ENCODE data around the gene BTBD9.

The BTBD9 gene

DNA sequence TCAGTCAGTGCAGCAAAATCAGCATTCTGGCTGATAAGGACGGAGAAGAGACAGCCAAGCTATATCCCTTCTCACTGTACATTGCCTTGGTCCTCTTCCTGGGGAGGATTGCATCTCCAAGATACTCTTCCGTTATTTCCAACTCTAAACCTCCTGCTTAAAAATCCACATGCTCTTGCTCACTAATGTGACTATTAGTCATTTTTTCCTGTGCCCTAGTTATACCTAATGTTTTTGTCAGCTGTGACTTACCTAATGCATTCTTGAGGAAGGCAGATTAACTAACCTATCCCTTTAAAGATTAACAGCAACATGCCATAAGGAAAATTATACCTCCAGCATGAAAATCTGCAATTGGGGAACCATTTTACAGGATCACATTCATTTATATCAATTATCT, 317.6 kb downstream of the BTBD9 start:
- H3K4me3 ChIP-seq (ENCODE audit: low read length): no peak overlapping the region
- no peak for DNase-seq (ENCODE audit: low read depth)
- TF ChIP-seq, protein P1, sequence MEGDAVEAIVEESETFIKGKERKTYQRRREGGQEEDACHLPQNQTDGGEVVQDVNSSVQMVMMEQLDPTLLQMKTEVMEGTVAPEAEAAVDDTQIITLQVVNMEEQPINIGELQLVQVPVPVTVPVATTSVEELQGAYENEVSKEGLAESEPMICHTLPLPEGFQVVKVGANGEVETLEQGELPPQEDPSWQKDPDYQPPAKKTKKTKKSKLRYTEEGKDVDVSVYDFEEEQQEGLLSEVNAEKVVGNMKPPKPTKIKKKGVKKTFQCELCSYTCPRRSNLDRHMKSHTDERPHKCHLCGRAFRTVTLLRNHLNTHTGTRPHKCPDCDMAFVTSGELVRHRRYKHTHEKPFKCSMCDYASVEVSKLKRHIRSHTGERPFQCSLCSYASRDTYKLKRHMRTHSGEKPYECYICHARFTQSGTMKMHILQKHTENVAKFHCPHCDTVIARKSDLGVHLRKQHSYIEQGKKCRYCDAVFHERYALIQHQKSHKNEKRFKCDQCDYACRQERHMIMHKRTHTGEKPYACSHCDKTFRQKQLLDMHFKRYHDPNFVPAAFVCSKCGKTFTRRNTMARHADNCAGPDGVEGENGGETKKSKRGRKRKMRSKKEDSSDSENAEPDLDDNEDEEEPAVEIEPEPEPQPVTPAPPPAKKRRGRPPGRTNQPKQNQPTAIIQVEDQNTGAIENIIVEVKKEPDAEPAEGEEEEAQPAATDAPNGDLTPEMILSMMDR (IDR thresholded peaks at IDR 0.05; ENCODE audit: insufficient read depth, low read depth, low read length, missing control alignments): no peak

DNA sequence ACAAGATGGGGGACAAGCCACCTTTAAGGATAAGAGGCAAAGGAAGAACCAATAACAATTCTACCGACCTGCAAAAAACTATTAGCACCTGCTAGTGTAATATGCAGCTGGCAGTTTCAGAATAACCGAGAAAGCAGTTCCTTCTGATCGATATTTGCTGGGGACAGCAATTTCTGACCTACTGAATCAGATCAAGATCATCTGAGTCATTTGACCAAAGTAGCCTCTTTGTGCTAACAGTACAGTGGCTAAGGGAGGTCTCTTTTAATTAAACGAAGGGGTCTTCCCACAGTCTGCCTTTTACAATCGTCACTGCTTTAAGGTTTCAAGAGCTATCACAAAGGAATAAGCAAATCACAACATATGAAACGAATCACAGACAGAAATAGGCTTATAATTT, 318.9 kb downstream of the BTBD9 start:
- DNase-seq (ENCODE audit: low read depth): no peak
- TF ChIP-seq, protein P1 (IDR thresholded peaks at IDR 0.05; ENCODE audit: insufficient read depth, low read depth, low read length, missing control alignments): no peak
- no peak overlapping the region for H3K4me3 ChIP-seq (ENCODE audit: low read length)

DNA sequence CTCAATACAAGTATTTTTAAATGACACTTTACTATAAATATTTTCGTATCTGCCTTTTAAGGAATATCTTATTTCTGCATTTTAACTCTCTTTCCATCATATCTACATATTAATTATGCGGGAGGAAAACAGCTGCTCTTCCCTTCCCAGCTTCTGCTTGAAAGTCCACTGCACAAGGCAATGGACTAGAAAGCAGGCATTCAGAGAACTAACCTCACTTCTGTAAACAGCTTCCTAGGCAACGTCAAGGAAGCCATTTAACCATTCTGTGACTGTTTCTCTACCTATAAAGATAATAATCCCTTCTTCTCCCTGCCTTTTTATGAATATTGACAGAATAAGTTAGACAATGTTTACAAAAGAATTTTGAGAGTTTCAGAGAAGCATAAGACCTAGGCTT, 319.4 kb downstream of the BTBD9 start:
- TF ChIP-seq, protein P1 (IDR thresholded peaks at IDR 0.05; ENCODE audit: insufficient read depth, low read depth, low read length, missing control alignments): no peak
- no peak overlapping the region for H3K4me3 ChIP-seq (ENCODE audit: low read length)
- no peak for DNase-seq (ENCODE audit: low read depth)

DNA sequence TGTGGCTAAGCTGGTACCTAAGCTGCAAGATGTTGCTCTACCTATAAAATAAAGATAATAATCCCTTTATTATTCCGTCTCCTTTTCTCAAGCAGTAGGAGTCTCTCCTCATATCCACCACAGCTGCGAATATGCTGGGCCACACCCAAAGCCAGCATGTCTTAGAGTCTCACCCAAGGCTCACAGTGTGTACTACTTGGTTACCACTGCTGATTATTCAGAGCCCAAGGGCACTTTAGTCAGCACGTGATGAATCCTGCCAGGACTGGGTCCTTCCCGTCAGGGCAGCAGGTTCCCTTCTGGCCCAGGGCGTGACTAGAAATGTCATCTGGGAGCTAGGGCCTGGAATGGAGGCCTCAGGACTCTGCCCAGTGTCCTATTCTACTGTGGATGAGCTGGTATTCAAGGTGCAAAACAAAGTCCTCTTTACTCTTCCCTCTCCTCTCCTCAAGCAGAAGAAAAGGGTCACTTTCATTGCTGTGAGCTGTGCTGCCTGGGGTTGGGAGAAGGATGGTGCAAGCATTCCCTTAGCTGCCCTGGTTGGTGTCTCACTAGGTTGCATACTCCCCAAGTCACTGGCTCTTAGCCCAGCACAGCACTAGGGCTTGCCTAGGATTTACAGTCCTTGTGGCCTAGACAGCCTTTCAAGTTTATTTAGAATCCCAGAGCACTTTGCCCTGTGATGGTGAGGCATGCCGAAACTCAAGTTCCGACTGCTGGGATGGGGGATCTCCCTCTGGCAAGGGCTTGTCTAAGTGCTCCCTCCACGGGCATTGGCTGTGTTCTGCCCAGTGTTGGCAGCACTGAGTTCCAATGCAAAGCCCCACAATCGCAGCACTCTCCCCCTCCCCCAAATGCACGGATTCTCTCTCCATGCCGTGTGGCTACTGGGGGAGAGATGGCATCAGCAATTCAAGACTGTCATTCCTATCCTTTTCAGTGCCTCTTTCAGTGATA, 320.2 kb downstream of the BTBD9 start:
- TF ChIP-seq, protein P1 (IDR thresholded peaks at IDR 0.05; ENCODE audit: insufficient read depth, low read depth, low read length, missing control alignments): no peak
- H3K4me3 ChIP-seq (ENCODE audit: low read length): no peak overlapping the region
- peak; percentile 67 for DNase-seq (ENCODE audit: low read depth)

DNA sequence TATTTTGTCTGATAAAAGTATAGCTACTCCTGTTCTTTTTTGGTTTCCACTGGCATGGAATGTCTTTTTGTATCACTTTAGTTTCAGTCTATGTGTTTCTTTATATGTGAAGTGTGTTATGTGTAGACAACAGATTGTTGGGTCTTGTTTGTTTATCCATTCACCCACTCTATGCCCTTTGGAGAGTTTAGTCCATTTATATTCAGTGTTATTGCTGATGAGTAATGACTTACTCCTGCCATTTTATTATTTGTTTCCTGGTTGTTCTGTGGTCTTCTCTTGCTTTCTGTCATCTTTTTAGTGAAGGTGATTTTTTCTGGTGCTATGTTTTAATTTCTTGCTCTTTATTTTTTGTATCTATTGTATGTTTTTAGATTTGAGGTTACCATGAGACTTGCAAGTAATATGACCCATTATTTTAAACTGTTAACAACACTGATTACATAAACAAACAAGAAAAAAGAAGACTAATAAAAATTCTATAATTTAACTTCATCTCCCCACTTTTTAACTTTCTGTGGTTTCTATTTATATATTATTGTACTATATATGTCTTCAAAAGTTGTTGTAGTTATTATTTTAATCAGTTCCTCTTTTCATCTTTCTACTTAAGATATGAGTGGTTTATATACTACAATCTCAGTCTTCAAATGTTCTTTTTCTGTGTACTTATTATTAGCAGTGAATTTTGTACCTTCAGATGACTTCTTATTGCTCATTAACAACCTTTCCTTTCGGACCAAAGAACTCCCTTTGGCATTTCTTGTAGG, 323.4 kb downstream of the BTBD9 start:
- TF ChIP-seq, protein P1 (IDR thresholded peaks at IDR 0.05; ENCODE audit: insufficient read depth, low read depth, low read length, missing control alignments): no peak
- no peak overlapping the region for H3K4me3 ChIP-seq (ENCODE audit: low read length)
- no peak for DNase-seq (ENCODE audit: low read depth)

DNA sequence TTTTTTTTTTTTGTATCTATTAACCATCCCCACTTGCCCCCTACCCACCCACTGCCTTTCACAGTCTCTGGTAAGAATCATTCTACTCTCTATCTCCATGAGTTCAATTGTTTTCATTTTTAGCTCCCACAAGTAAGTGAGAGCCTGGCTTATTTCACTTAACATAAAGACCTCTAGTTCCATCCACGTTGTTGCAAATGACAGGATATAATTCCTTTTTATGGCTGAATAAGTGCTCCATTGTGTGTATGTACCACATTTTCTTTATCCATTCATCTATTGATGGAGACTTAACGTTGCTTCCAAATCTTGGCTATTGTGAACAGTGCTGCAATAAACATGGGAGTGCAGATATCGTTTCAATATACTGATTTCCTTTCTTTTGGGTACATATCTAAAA, 328.5 kb downstream of the BTBD9 start:
- DNase-seq (ENCODE audit: low read depth): no peak
- TF ChIP-seq, protein P1 (IDR thresholded peaks at IDR 0.05; ENCODE audit: insufficient read depth, low read depth, low read length, missing control alignments): no peak
- H3K4me3 ChIP-seq (ENCODE audit: low read length): no peak overlapping the region
